Subcutaneous adipose tissue (tissue), 4 donors: Measurements from ENCODE around the gene CKS1B. TPM values are rescaled to one million over a fixed set of nuclear protein-coding genes. Genes with fewer than 3 reads are reported as not detected.

Experiments
- total RNA-seq, 4 donors: library from RNA; depleted of rRNA; stranded (reverse); fragments of >200 nt; gene quantifications; one replicate each; pipeline ENCODE4 v1.1.0, GENCODE V29; 2016
- TF ChIP-seq, protein P1 (sequence below): fragments of 450-650 bp; IDR thresholded peaks from one replicate; pipeline ENCODE4 v1.5.1; 2016; ENCODE audit warnings: low read depth, mild to moderate bottlenecking, control low read depth, antibody characterized with exemption, moderate library complexity

The CKS1B gene
- total RNA-seq, 4 donors from 2014 or later: 40.3 to 77.4 (median 51.2) TPM

GRCh38 chr1:155003227-155003765, 28.8 kb downstream of the CKS1B start:
- TF ChIP-seq, protein P1, sequence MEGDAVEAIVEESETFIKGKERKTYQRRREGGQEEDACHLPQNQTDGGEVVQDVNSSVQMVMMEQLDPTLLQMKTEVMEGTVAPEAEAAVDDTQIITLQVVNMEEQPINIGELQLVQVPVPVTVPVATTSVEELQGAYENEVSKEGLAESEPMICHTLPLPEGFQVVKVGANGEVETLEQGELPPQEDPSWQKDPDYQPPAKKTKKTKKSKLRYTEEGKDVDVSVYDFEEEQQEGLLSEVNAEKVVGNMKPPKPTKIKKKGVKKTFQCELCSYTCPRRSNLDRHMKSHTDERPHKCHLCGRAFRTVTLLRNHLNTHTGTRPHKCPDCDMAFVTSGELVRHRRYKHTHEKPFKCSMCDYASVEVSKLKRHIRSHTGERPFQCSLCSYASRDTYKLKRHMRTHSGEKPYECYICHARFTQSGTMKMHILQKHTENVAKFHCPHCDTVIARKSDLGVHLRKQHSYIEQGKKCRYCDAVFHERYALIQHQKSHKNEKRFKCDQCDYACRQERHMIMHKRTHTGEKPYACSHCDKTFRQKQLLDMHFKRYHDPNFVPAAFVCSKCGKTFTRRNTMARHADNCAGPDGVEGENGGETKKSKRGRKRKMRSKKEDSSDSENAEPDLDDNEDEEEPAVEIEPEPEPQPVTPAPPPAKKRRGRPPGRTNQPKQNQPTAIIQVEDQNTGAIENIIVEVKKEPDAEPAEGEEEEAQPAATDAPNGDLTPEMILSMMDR: no peak

DNA sequence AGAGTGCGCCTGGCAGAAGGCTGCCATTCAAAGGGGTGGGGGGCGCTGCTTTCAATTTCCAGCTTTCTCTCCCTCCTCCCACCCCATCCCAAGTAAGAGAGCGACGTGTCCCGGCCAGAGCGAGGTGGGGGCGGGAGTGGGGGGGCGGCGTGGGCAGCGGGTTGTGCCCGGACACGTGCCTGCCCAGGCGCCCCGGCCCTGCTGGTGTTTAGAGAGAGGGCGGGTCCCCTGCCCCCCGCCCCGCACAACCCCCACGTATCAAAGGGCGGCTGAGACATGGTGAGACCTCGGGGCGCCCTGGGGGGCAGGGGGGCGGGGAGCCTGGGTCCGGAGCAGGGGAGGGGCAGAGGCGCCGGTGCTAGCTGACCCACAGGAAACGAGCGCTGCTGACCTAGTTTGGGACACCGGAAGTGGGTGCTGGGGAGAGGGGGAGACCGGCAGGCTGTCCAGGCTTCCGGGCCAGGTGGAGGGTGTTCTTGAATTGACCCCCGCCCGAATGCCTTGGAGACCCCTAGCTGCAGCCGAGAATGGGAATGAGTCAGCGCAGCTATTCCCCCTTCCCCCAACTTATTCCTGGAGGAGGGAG, 29.4 kb downstream of the CKS1B start:
- TF ChIP-seq, protein P1: no peak

DNA sequence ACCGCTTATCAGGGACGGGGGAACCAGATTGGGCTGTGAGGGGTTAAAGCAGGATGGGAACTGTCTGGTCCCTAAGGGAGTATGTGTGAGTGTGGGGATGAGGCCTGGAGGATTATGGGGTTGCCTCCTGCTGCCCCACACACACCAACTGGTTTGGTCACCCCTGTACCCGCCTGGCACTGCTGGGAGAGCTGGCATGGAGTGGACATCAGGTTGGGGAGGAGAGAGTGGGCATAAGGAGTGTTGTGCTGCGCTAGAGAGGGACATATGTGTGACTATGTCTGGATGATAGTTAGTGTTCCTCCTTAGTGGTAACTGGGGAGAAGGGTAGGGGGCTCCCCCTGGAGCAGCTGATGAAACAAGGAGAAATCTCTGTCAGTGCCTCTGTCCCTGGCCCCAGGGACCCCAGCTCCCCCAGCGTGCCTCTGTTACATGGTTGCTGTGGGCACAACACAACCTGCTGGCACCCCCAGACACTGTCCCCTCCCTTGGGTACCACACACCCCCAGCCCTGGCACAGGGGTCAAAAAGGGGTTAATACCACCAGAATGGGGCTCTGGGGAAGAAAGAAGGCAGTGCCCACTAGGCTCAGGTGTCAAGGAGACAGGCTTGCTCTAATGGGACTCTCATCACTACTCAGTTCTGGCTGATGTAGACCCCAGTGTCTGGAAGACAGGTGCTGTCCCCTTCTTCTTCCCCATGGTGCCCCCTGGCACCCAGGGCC, 30.0 kb downstream of the CKS1B start:
- TF ChIP-seq, protein P1: no peak

GRCh38 chr1:155005076-155006011, 30.9 kb downstream of the CKS1B start:
- TF ChIP-seq, protein P1: no peak

GRCh38 chr1:155006601-155007101, 32.2 kb downstream of the CKS1B start:
- TF ChIP-seq, protein P1: no peak

GRCh38 chr1:155007251-155007828, 32.9 kb downstream of the CKS1B start:
- TF ChIP-seq, protein P1: no peak
